AG08396 (cell line): ENCODE results near the gene ZNF664.

Experiments used
- DNase-seq: peaks from one replicate; pipeline ENCODE4 v3.0.0; 2012; ENCODE audit warnings: low spot score, mixed read lengths

The ZNF664 gene

GRCh38 chr12:123990511-123990910 lies 17.5 kb downstream of the ZNF664 start:
- no peak for DNase-seq

GRCh38 chr12:123991372-123991951 lies 18.4 kb downstream of the ZNF664 start:
- DNase-seq, result no peak

- no peak for DNase-seq
These were observed 19.3 kb downstream of the ZNF664 start for GRCh38 chr12:123992118-123992825.

GRCh38 chr12:123995023-123995748 lies 22.2 kb downstream of the ZNF664 start:
- peak; percentile 36 for DNase-seq

GRCh38 chr12:123996581-123996980 lies 23.6 kb downstream of the ZNF664 start:
- no peak for DNase-seq

- DNase-seq, result no peak
These were observed 24.2 kb downstream of the ZNF664 start for GRCh38 chr12:123997033-123997822.

GRCh38 chr12:123997908-123998307 lies 24.9 kb downstream of the ZNF664 start:
- no peak for DNase-seq

GRCh38 chr12:123998344-123998990 lies 25.5 kb downstream of the ZNF664 start:
- DNase-seq, result peak; percentile 24

- peak; percentile 44 for DNase-seq
These were observed 26.0 kb downstream of the ZNF664 start for GRCh38 chr12:123998991-123999359.

- DNase-seq, result no peak
These were observed 27.1 kb downstream of the ZNF664 start for GRCh38 chr12:124000111-124000510.

- DNase-seq, result no peak
These were observed 28.3 kb downstream of the ZNF664 start for GRCh38 chr12:124001343-124001742.

GRCh38 chr12:124002021-124002644 lies 29.1 kb downstream of the ZNF664 start:
- no peak for DNase-seq

- DNase-seq, result no peak
These were observed 29.6 kb downstream of the ZNF664 start for GRCh38 chr12:124002654-124003053.

- no peak for DNase-seq
These were observed 31.3 kb downstream of the ZNF664 start for GRCh38 chr12:124004233-124004875.

GRCh38 chr12:124006085-124006845 lies 33.2 kb downstream of the ZNF664 start:
- DNase-seq, result no peak

- no peak for DNase-seq
These were observed 34.1 kb downstream of the ZNF664 start for GRCh38 chr12:124006846-124007713.

- DNase-seq, result no peak
These were observed 35.0 kb downstream of the ZNF664 start for GRCh38 chr12:124007826-124008570.

GRCh38 chr12:124008595-124008994 lies 35.6 kb downstream of the ZNF664 start:
- DNase-seq, result no peak
